Panc1 (cell line): ENCODE data around the gene PPHLN1. TPM values are rescaled to one million over a fixed set of nuclear protein-coding genes. Genes with fewer than 3 reads are reported as not detected.
"Not testable (repeated sequence)": the region's sequence is repeated elsewhere in the genome, so short reads cannot be mapped to it uniquely, and the experiment has no call there.

ENCODE experiments used
- ATAC-seq: fragments of 200-7000 bp; cut with Tn5 transposase; 2 replicates; pipeline ENCODE4 v1.9.1; 2020; ENCODE audit warnings: mild to moderate bottlenecking, moderate library complexity
- BruUV-seq: library from RNA; stranded (reverse); fragments of 400-500 nt; replicated peaks from 2 replicates; lab custom pipeline; 2021; lab: Mats Ljungman, UMichigan
- CTCF ChIA-PET: fragments of 300-600 bp; sonication (Branson Sonifier 250); formaldehyde crosslinking; loops from one replicate; lab custom pipeline; 2022; ENCODE audit warnings: antibody characterized with exemption; lab: Charles Lee
- POLR2A ChIA-PET: fragments of 300-600 bp; sonication (Branson Sonifier 250); formaldehyde crosslinking; loops from one replicate; lab custom pipeline; 2022; ENCODE audit warnings: antibody characterized with exemption; lab: Charles Lee
- DNase-seq: peaks from one replicate; pipeline ENCODE4 v3.0.0-alpha.2; 2010; ENCODE audit warnings: low read depth, low spot score
- H3K27ac ChIP-seq: 2 replicates; pipeline ENCODE4 v1.5.1; 2011; ENCODE audit warnings: mild to moderate bottlenecking, low read length, inconsistent platforms
- H3K27me3 ChIP-seq: fragments of 200-500 bp; sonication (Bioruptor generic); 2 replicates; pipeline ENCODE4 v1.6.0; 2014; ENCODE audit warnings: low read length, inconsistent platforms; ENCODE audit not compliant: control insufficient read depth, insufficient read depth
- H3K36me3 ChIP-seq: fragments of 200-500 bp; sonication (Bioruptor generic); 2 replicates; pipeline ENCODE4 v1.5.1; 2014; ENCODE audit warnings: inconsistent platforms, mild to moderate bottlenecking, low read length, moderate library complexity; ENCODE audit not compliant: control insufficient read depth, insufficient read depth
- H3K4me1 ChIP-seq: 2 replicates; pipeline ENCODE4 v1.5.1; 2011; ENCODE audit warnings: inconsistent platforms, mild to moderate bottlenecking, low read length, moderate library complexity; ENCODE audit not compliant: control insufficient read depth, insufficient read depth
- H3K4me3 ChIP-seq, 2 experiments: 2 replicates each; pipeline ENCODE4 v1.5.1; 2011 to 2012; ENCODE audit warnings: low read depth in 2 of 2, low read length in 2 of 2, mild to moderate bottlenecking in 2 of 2, inconsistent platforms in 1 of 2, moderate library complexity in 1 of 2
- H3K9me3 ChIP-seq: fragments of 200-500 bp; sonication (Bioruptor generic); 2 replicates; pipeline ENCODE4 v1.5.1; 2014; ENCODE audit warnings: low read depth, mild to moderate bottlenecking, inconsistent platforms, low read length, moderate library complexity; ENCODE audit not compliant: control insufficient read depth, insufficient read depth
- CTCF ChIP-seq: fragments of 450-650 bp; IDR thresholded peaks from 2 replicates; pipeline ENCODE4 v1.5.1; 2017; ENCODE audit warnings: mild to moderate bottlenecking
- POLR2AphosphoS5 ChIP-seq: IDR thresholded peaks from 2 replicates; pipeline ENCODE4 v1.6.1; 2012; ENCODE audit warnings: mild to moderate bottlenecking, low read depth, low read length, moderate library complexity
- REST ChIP-seq, 2 experiments: IDR thresholded peaks; 2 replicates each; pipeline ENCODE4 v1.6.1; 2011 to 2012; ENCODE audit warnings: low read depth in 2 of 2, control low read depth in 1 of 2, low read length in 1 of 2, mild to moderate bottlenecking in 1 of 2, moderate library complexity in 1 of 2; ENCODE audit not compliant: insufficient read depth in 1 of 2
- SIN3A ChIP-seq: IDR thresholded peaks from 2 replicates; pipeline ENCODE4 v1.6.1; 2012; ENCODE audit warnings: low read depth, mild to moderate bottlenecking, low read length, moderate library complexity, borderline replicate concordance; ENCODE audit not compliant: insufficient read depth
- TCF7L2 ChIP-seq: IDR thresholded peaks from 2 replicates; pipeline ENCODE4 v1.6.1; 2011; ENCODE audit warnings: mild to moderate bottlenecking, low read depth, low read length, inconsistent platforms
- in situ Hi-C: cut with HindIII; loops from 2 replicates; pipeline ENCODE4 v1.10.0; 2016; ENCODE audit warnings: low sequenced_read_pairs, low pct_unique_long_range_greater_than_20kb
- intact Hi-C: fragments of 100-400 bp; cut with micrococcal nuclease; formaldehyde crosslinking; loops from one replicate; pipeline ENCODE4 v1.10.0; 2022; ENCODE audit not compliant: unreplicated experiment
- total RNA-seq: library from RNA; stranded (reverse); gene quantifications from one replicate; pipeline ENCODE4 v1.2.1, GENCODE V29; 2021; ENCODE audit not compliant: unreplicated experiment

PPHLN1 gene
- total RNA-seq, 1 experiment from 2014 or later, result 56.5 TPM

- ATAC-seq (no peak), DNase-seq (no peak)
- POLR2A ChIA-PET, result no interaction called here
- TF ChIP-seq TCF7L2 (no peak), REST (IDR thresholded peaks at IDR 0.05; ENCODE audit: insufficient read depth in 1 of 2, low read depth in 2 of 2, low read length in 1 of 2) (no peak), SIN3A (no peak), CTCF (no peak), POLR2AphosphoS5 (no peak)
- Histone ChIP-seq H3K27ac (no peak overlapping the region), H3K9me3 (no peaks in the 10 kb centered on the region), H3K4me3 (no peak overlapping the region), H3K36me3 (no peaks in the 10 kb centered on the region; the same call in 1 of the 2 replicates), H3K27me3 (no peaks in the 10 kb centered on the region), H3K4me1 (no peaks in the 10 kb centered on the region)
- BruUV-seq, result no TSS peak
- CTCF ChIA-PET, result interaction anchor here (0.5 kb wide), 1 partner anchor 11 kb away, joined by 5 read pairs; no protein-coding TSS in a partner anchor
- intact Hi-C loops, result no loop called here
- in situ Hi-C loops, result no loop called here
Observed at GRCh38 chr12:42386308-42386707, 60.3 kb downstream of the PPHLN1 start.

- POLR2A ChIA-PET, in situ Hi-C loops, BruUV-seq, CTCF ChIA-PET, H3K27ac ChIP-seq, H3K36me3 ChIP-seq, H3K4me3 ChIP-seq, DNase-seq, ATAC-seq, H3K4me1 ChIP-seq, H3K9me3 ChIP-seq, intact Hi-C loops, H3K27me3 ChIP-seq: not testable (repeated sequence)
Observed at GRCh38 chr12:42388086-42388485, 62.1 kb downstream of the PPHLN1 start.

- BruUV-seq, result no TSS peak
- H3K36me3 ChIP-seq, result peaks cover 11% of the 10 kb centered on the region; the same call in 1 of the 2 replicates
- no peak overlapping the region for H3K4me3 ChIP-seq
- no peak overlapping the region for H3K27ac ChIP-seq
- TF ChIP-seq SIN3A, result no peak
- TF ChIP-seq POLR2AphosphoS5, result no peak
- TF ChIP-seq CTCF, result no peak
- no peak for TF ChIP-seq TCF7L2
- TF ChIP-seq REST (IDR thresholded peaks at IDR 0.05; ENCODE audit: insufficient read depth in 1 of 2, low read depth in 2 of 2, low read length in 1 of 2), result no peak
- POLR2A ChIA-PET, result no interaction called here
- no peaks in the 10 kb centered on the region for H3K4me1 ChIP-seq
- CTCF ChIA-PET, result no interaction called here
- no peaks in the 10 kb centered on the region for H3K27me3 ChIP-seq
- intact Hi-C loops (no loop called here), in situ Hi-C loops (no loop called here)
- ATAC-seq, result no peak
- DNase-seq, result no peak
- H3K9me3 ChIP-seq, result no peaks in the 10 kb centered on the region
Observed at GRCh38 chr12:42394429-42394828, 68.5 kb downstream of the PPHLN1 start.
